Measurements from ENCODE around the gene UBXN11.
"Not testable (repeated sequence)": the region's sequence is repeated elsewhere in the genome, so short reads cannot be mapped to it uniquely, and the experiment has no call there.

Gene UBXN11

GRCh38 chr1:26336477-26337205 lies 30.2 kb upstream of the UBXN11 start:
- peak; percentile 84 for DNase-seq (ENCODE audit: low spot score)

- DNase-seq (ENCODE audit: low spot score), result no peak
Observed at GRCh38 chr1:26335774-26336476, 29.5 kb upstream of the UBXN11 start.

- DNase-seq (ENCODE audit: low spot score), result not testable (repeated sequence)
Observed at GRCh38 chr1:26333312-26333711, 26.9 kb upstream of the UBXN11 start.

- DNase-seq (ENCODE audit: low spot score), result no peak
Observed at GRCh38 chr1:26330276-26330675, 23.8 kb upstream of the UBXN11 start.

GRCh38 chr1:26329380-26329779 lies 22.9 kb upstream of the UBXN11 start:
- DNase-seq (ENCODE audit: low spot score), result not testable (repeated sequence)

GRCh38 chr1:26328597-26328996 lies 22.2 kb upstream of the UBXN11 start:
- DNase-seq (ENCODE audit: low spot score), result no peak

GRCh38 chr1:26327956-26328362 lies 21.5 kb upstream of the UBXN11 start:
- no peak for DNase-seq (ENCODE audit: low spot score)

- no peak for DNase-seq (ENCODE audit: low spot score)
Observed at GRCh38 chr1:26324550-26324949, 18.1 kb upstream of the UBXN11 start.

- DNase-seq (ENCODE audit: low spot score), result no peak
Observed at GRCh38 chr1:26323382-26323781, 16.9 kb upstream of the UBXN11 start.

- no peak for DNase-seq (ENCODE audit: low spot score)
Observed at GRCh38 chr1:26322042-26322331, 15.6 kb upstream of the UBXN11 start.

GRCh38 chr1:26321315-26322041 lies 15.0 kb upstream of the UBXN11 start:
- DNase-seq (ENCODE audit: low spot score), result peak; percentile 83

GRCh38 chr1:26320896-26321295 lies 14.5 kb upstream of the UBXN11 start:
- DNase-seq (ENCODE audit: low spot score), result no peak

- no peak for DNase-seq (ENCODE audit: low spot score)
Observed at GRCh38 chr1:26318338-26319064, 12.1 kb upstream of the UBXN11 start.

- DNase-seq (ENCODE audit: low spot score), result no peak
Observed at GRCh38 chr1:26317612-26318337, 11.3 kb upstream of the UBXN11 start, which contains the start of gene CD52. Gene CD52 (plus strand): TSS chr1:26317958. CDS start chr1:26318018, 60 bp downstream.

- DNase-seq (ENCODE audit: low spot score), result no peak
Observed at GRCh38 chr1:26317146-26317545, 10.7 kb upstream of the UBXN11 start.

- no peak for DNase-seq (ENCODE audit: low spot score)
Observed at GRCh38 chr1:26315874-26316850, 9.7 kb upstream of the UBXN11 start.

GRCh38 chr1:26314501-26314900 lies 8.1 kb upstream of the UBXN11 start:
- no peak for DNase-seq (ENCODE audit: low spot score)

- DNase-seq (ENCODE audit: low spot score), result not testable (repeated sequence)
Observed at GRCh38 chr1:26307966-26308899, 1.8 kb upstream of the UBXN11 start.

GRCh38 chr1:26307363-26307781 lies 936 bp upstream of the UBXN11 start:
- DNase-seq (ENCODE audit: low spot score), result no peak

Measured in HuH-7.5 (cell line).